OCI-LY7 (cell line): ENCODE data around the gene ING4. TPM values are rescaled to one million over a fixed set of nuclear protein-coding genes. Genes with fewer than 3 reads are reported as not detected.

Experiments used
- BruUV-seq: library from RNA; stranded (reverse); fragments of 400-500 nt; replicated peaks from 2 replicates; lab custom pipeline; 2021; lab: Mats Ljungman, UMichigan
- CTCF ChIA-PET: fragments of 300-600 bp; sonication (Branson Sonifier 250); formaldehyde crosslinking; loops from one replicate; lab custom pipeline; 2022; ENCODE audit warnings: antibody characterized with exemption; ENCODE audit not compliant: unreplicated experiment; lab: Charles Lee
- POLR2A ChIA-PET: fragments of 300-600 bp; sonication (Branson Sonifier 250); formaldehyde crosslinking; loops from one replicate; lab custom pipeline; 2022; ENCODE audit warnings: antibody characterized with exemption; lab: Charles Lee
- DNase-seq: peaks from one replicate; pipeline ENCODE4 v3.0.0-alpha.2; 2015; ENCODE audit warnings: low spot score
- H2AFZ ChIP-seq: fragments of 200-600 bp; sonication (generic), shearing (Covaris generic); 2 replicates; pipeline ENCODE4 v1.6.1; 2014; ENCODE audit warnings: mild to moderate bottlenecking, antibody characterized with exemption, low read length, moderate library complexity
- H3K27ac ChIP-seq: fragments of 200-600 bp; sonication (generic); 2 replicates; pipeline ENCODE4 v1.5.1; 2014; ENCODE audit warnings: mixed run types, low read depth, mild to moderate bottlenecking, moderate library complexity, low read length, inconsistent platforms; ENCODE audit not compliant: poor library complexity, severe bottlenecking
- H3K36me3 ChIP-seq: fragments of 200-600 bp; sonication (generic); 2 replicates; pipeline ENCODE4 v1.6.1; 2014; ENCODE audit warnings: mild to moderate bottlenecking, antibody characterized with exemption, low read length, moderate library complexity, mixed read lengths; ENCODE audit not compliant: insufficient read depth
- H3K4me1 ChIP-seq: fragments of 200-600 bp; sonication (generic); 2 replicates; pipeline ENCODE4 v1.5.1; 2014; ENCODE audit warnings: mild to moderate bottlenecking, low read length; ENCODE audit not compliant: insufficient read depth, poor library complexity, severe bottlenecking
- H3K4me2 ChIP-seq: fragments of 200-600 bp; sonication (generic); 2 replicates; pipeline ENCODE4 v1.6.1; 2014; ENCODE audit warnings: mild to moderate bottlenecking, low read length
- H3K4me3 ChIP-seq: fragments of 200-600 bp; sonication (generic); 2 replicates; pipeline ENCODE4 v1.5.1; 2014; ENCODE audit warnings: mild to moderate bottlenecking, low read depth, low read length; ENCODE audit not compliant: poor library complexity, severe bottlenecking
- H3K79me2 ChIP-seq: fragments of 200-600 bp; sonication (generic); 2 replicates; pipeline ENCODE4 v1.6.1; 2016; ENCODE audit warnings: low read depth, mild to moderate bottlenecking, low read length, moderate library complexity, mixed read lengths; ENCODE audit not compliant: insufficient read depth
- H3K9me2 ChIP-seq: fragments of 200-600 bp; sonication (generic); 2 replicates; pipeline ENCODE4 v1.6.1; 2016; ENCODE audit warnings: mild to moderate bottlenecking, low read length, mixed read lengths; ENCODE audit not compliant: insufficient read depth
- H3K9me3 ChIP-seq: fragments of 200-600 bp; sonication (generic); 2 replicates; pipeline ENCODE4 v1.6.1; 2014; ENCODE audit warnings: mild to moderate bottlenecking, mixed run types, low read length, mixed read lengths
- H4K20me1 ChIP-seq: fragments of 200-600 bp; sonication (generic); 2 replicates; pipeline ENCODE4 v1.6.1; 2014; ENCODE audit warnings: mild to moderate bottlenecking, antibody characterized with exemption, low read length, moderate library complexity, mixed read lengths; ENCODE audit not compliant: insufficient read depth
- CTCF ChIP-seq: fragments of 200-600 bp; sonication (generic); conservative IDR thresholded peaks from 2 replicates; pipeline ENCODE4 v1.5.1; 2014; ENCODE audit warnings: mild to moderate bottlenecking, antibody characterized with exemption, low read length, moderate library complexity, mixed read lengths
- EZH2phosphoT487 ChIP-seq: fragments of 200-600 bp; sonication (generic); IDR thresholded peaks from 2 replicates; pipeline ENCODE4 v1.6.1; 2018; ENCODE audit warnings: low read depth, borderline replicate concordance, mild to moderate bottlenecking, mixed run types, antibody characterized with exemption, low read length, moderate library complexity, mixed read lengths
- intact Hi-C: fragments of 100-400 bp; cut with micrococcal nuclease; formaldehyde crosslinking; loops from one replicate; pipeline ENCODE4 v1.10.0; 2022; ENCODE audit not compliant: unreplicated experiment
- total RNA-seq, 2 experiments: library from RNA; depleted of rRNA in 1 of 2; stranded (reverse); fragments of >200 nt in 1 of 2; shearing (Covaris generic) in 1 of 2; gene quantifications; 2 replicates each; pipeline ENCODE4 v1.2.3, GENCODE V29; 2014 to 2022

Gene ING4
- total RNA-seq, 2 experiments from 2014 or later, result 27.1 to 30.8 TPM

GRCh38 chr12:6615802-6616201, 47.1 kb downstream of the ING4 start:
- no TSS peak for BruUV-seq
- Histone ChIP-seq H2AFZ (no peak overlapping the region), H3K9me3 (no peaks in the 10 kb centered on the region), H3K27ac (peak overlapping the region; percentile 40), H3K79me2 (no peaks in the 10 kb centered on the region), H4K20me1 (no peaks in the 10 kb centered on the region), H3K9me2 (no peaks in the 10 kb centered on the region), H3K36me3 (peaks cover 26% of the 10 kb centered on the region), H3K4me1 (peaks cover 36% of the 10 kb centered on the region), H3K4me2 (no peak overlapping the region), H3K4me3 (no peak overlapping the region)
- DNase-seq, result no peak
- ChIA-PET POLR2A (interaction anchor here (0.8 to 1.2 kb wide), 2 partner anchors 11 to 73 kb away, joined by 3 to 4 read pairs; partner anchors contain the start of gene ZNF384), CTCF (no interaction called here)
- TF ChIP-seq EZH2phosphoT487 (no peak), CTCF (no peak)
- intact Hi-C loops, result loop anchor here (2.0 kb wide), 2 partner anchors 47 to 73 kb away; partner anchors contain the start of genes ING4 and ZNF384

- Histone ChIP-seq H3K4me1 (peaks cover 36% of the 10 kb centered on the region), H3K4me2 (no peak overlapping the region)
- intact Hi-C loops, result no loop called here
Measured at GRCh38 chr12:6614513-6615172, 48.3 kb downstream of the ING4 start.

More at GRCh38 chr12:6614513-6615172, 48.3 kb downstream of the ING4 start:
- TF ChIP-seq CTCF (0 out of 2 replicates have a peak, but pooled peaks have one; percentile 4), EZH2phosphoT487 (no peak)
- H3K4me3 ChIP-seq, result no peak overlapping the region
- no peak for DNase-seq
- no peaks in the 10 kb centered on the region for H4K20me1 ChIP-seq
- CTCF ChIA-PET, result interaction anchor here (0.5 to 1.5 kb wide), 5 partner anchors 21 to 202 kb away, joined by 3 to 4 read pairs (median 3); partner anchors contain the start of genes LPAR5 and NOP2
- POLR2A ChIA-PET, result interaction anchor here (0.7 kb wide), 2 partner anchors 19 to 29 kb away, joined by 4 to 7 read pairs; no protein-coding TSS in a partner anchor
- peak overlapping the region; percentile 18 for H3K27ac ChIP-seq
- no TSS peak for BruUV-seq
- no peak overlapping the region for H2AFZ ChIP-seq
- H3K79me2 ChIP-seq, result no peaks in the 10 kb centered on the region
- no peaks in the 10 kb centered on the region for H3K9me3 ChIP-seq
- H3K36me3 ChIP-seq, result peaks cover 14% of the 10 kb centered on the region; the same call in 1 of the 2 replicates
- no peaks in the 10 kb centered on the region for H3K9me2 ChIP-seq
